ENCODE measurements around the gene PARD3.

PARD3 gene

DNA sequence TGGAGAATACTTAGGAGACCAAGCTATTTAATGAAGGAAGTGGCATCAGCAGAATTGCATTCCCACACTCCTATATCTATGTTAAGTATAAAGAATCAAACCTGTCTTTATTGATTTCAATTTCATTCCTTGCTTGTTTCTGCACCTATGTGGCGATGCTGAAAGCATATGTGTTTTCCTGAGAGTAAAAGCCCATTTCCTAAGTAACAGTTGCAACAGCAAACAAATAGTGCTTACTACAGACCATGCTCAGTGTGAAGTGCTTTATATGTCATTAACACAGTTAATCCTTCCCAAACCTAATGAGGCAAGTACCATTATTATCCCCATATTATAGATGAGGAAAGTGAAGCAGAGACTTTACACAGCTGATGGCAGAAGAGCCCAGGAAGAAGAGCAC lies 552.1 kb downstream of the PARD3 start:
- TF ChIP-seq, protein P1, sequence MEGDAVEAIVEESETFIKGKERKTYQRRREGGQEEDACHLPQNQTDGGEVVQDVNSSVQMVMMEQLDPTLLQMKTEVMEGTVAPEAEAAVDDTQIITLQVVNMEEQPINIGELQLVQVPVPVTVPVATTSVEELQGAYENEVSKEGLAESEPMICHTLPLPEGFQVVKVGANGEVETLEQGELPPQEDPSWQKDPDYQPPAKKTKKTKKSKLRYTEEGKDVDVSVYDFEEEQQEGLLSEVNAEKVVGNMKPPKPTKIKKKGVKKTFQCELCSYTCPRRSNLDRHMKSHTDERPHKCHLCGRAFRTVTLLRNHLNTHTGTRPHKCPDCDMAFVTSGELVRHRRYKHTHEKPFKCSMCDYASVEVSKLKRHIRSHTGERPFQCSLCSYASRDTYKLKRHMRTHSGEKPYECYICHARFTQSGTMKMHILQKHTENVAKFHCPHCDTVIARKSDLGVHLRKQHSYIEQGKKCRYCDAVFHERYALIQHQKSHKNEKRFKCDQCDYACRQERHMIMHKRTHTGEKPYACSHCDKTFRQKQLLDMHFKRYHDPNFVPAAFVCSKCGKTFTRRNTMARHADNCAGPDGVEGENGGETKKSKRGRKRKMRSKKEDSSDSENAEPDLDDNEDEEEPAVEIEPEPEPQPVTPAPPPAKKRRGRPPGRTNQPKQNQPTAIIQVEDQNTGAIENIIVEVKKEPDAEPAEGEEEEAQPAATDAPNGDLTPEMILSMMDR (IDR thresholded peaks at IDR 0.05) = peak; percentile 18; the same call in 1 of the 2 replicates

DNA sequence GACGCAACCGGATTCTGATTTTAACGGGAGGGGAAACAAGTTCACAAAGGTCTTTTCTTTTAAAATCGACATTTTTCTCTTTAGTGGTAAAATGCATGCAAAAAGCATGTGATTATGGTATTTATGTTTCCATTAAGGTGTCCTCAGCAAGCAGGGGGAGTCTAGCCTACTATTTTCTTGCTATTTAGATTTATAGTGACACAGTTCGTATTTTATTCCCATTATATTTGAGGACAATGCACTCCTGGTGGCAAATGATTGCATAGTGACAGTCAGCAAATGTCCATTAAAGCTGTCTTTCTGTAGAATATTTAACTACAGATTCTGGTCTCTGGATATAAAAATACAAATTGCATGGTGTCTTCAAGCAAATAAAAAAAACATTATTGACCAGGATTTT lies 554.2 kb downstream of the PARD3 start:
- TF ChIP-seq, protein P1 (IDR thresholded peaks at IDR 0.05) = no peak

DNA sequence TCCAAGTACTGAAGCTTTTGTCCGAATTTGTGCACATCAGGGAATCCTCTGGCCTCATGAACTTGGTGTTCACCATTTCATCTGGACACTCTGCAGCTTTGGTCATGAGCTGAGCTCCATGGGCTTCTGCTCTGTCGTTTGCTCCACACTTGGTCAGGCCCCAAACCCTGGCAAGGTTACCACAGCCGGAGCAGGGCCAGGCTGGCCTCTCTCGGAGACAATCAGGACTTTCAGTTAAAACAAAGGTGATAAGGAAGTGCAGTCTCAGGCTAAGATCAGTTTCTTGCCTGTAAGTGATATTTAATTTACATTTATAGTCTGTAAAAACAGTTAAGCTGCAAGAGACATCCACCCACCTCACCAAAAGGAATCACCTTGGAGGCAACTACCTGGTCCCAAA lies 558.9 kb downstream of the PARD3 start:
- TF ChIP-seq, protein P1 (IDR thresholded peaks at IDR 0.05) = no peak

GRCh38 chr10:34255035-34255434 lies 560.1 kb downstream of the PARD3 start:
- TF ChIP-seq, protein P1 (IDR thresholded peaks at IDR 0.05) = no peak

DNA sequence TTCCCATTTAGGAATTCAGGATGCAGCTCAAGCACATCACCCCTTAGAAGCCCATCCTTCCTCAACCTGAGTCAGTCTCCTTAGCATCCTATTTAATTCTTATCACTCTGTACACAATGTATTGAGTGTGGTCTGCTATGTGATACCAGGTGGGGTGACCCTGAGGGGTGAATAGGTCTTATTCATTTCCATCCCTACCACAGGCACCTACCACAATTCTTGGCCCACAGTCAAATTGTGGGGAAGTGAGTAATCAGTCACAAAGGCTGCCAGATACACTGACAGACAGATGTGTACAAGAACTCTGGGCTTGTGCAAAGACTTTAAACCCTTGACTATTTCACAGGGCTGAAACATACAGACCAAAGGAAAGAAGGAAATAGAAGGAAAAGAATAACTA lies 560.5 kb downstream of the PARD3 start:
- TF ChIP-seq, protein P1 (IDR thresholded peaks at IDR 0.05) = no peak

DNA sequence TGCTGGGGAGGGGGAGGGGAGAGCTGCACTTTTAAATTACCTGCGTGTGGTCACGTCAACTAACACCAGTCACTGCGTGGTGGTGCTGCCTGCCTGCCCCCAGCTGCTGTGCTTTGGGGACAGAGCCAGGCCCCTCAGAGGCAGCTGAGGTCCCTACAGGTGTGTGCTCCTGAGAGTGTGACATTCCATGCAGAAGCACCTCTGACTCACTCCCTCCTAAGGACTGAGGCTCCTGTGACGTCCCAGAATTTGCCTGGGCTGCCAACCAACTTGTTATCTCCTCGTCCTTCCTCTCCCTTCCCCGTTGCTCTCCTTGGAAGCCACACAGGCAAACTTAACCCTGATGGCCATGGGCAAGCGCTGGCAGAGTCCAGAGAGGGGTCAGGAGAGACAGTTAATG lies 563.0 kb downstream of the PARD3 start:
- TF ChIP-seq, protein P1 (IDR thresholded peaks at IDR 0.05) = no peak

DNA sequence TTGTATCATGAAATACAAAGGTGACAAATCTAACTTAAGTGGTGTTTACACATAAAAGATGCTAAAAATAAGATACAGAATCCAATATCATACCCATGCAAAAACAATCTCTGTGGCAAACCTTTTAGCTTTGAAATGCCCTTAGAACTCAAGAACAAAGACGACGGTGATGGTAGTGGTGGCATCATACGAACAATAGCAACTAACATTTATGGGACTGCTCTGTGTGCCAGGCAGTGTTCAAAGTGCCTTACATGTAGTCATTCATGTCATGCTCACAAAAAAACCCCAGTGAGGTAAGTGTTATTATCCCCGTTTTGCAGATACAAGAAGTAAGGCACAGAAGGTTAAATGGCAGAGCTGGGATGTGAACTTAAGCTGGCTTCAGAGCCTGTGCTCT lies 563.9 kb downstream of the PARD3 start:
- TF ChIP-seq, protein P1 (IDR thresholded peaks at IDR 0.05) = no peak

GRCh38 chr10:34250722-34251121 lies 564.4 kb downstream of the PARD3 start:
- TF ChIP-seq, protein P1 (IDR thresholded peaks at IDR 0.05) = no peak

All from LNCAP (cell line).